ENCODE results near the gene C1RL. TPM values are rescaled to one million over a fixed set of nuclear protein-coding genes. Genes with fewer than 3 reads are reported as not detected.

Gene C1RL, protein sequence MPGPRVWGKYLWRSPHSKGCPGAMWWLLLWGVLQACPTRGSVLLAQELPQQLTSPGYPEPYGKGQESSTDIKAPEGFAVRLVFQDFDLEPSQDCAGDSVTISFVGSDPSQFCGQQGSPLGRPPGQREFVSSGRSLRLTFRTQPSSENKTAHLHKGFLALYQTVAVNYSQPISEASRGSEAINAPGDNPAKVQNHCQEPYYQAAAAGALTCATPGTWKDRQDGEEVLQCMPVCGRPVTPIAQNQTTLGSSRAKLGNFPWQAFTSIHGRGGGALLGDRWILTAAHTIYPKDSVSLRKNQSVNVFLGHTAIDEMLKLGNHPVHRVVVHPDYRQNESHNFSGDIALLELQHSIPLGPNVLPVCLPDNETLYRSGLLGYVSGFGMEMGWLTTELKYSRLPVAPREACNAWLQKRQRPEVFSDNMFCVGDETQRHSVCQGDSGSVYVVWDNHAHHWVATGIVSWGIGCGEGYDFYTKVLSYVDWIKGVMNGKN
- total RNA-seq (2022) (43.2 and 43.4 TPM in 2 replicates), Bru-seq, nascent RNA (percentile 83 among the genes with signal in this experiment), BruChase-seq, experiment 1, labeled RNA remaining after a 6-hour chase (percentile 92 among the genes with signal in this experiment), BruChase-seq, experiment 2, labeled RNA remaining after a 2-hour chase (percentile 91 among the genes with signal in this experiment)
- long read RNA-seq, partial matches to known transcripts, result 0 of 5 reads
- long read RNA-seq, other reads (novel, unspliced or antisense), result 4 of 5 reads

- Mint-ChIP-seq H3K27ac (ENCODE audit: unreplicated experiment) (peak within 1 kb of the TSS; percentile 59), H3K4me1 (ENCODE audit: low read depth, unreplicated experiment) (peaks cover 17% of the 10 kb centered on the region), H3K27me3 (ENCODE audit: unreplicated experiment) (no peaks in the 10 kb centered on the region), H3K9me3 (ENCODE audit: low read depth, unreplicated experiment) (peaks cover 8% of the 10 kb centered on the region), H3K4me3 (ENCODE audit: low read depth, unreplicated experiment) (peak within 1 kb of the TSS; percentile 94), H3K36me3 (ENCODE audit: insufficient read depth, unreplicated experiment) (peaks cover 31% of the 10 kb centered on the region)
- peak; percentile 92 for DNase-seq
- intact Hi-C loops (cut with micrococcal nuclease; ENCODE audit: unreplicated experiment), result loop anchor here (1.0 kb wide), 1 partner anchor 49 kb away; the partner anchor contains the start of gene C1S
- TF ChIP-seq CTCF (IDR thresholded peaks at IDR 0.05; ENCODE audit: unreplicated experiment), result peak; percentile 89
- CTCF ChIA-PET, result interaction anchor here (0.9 to 3.3 kb wide), 6 partner anchors 13 to 164 kb away, joined by 3 to 26 read pairs (median 5); partner anchors contain the start of genes C12orf57, C1S, CLSTN3 and RNU7-1
- BruUV-seq (replicated peaks), result TSS peak; percentile 34
Observed at GRCh38 chr12:7108796-7109571, at the start of gene C1RL. Gene C1RL, minus strand, starts transcription at chr12:7109214. Its CDS starts 34 bp downstream, at chr12:7109180.

DNA sequence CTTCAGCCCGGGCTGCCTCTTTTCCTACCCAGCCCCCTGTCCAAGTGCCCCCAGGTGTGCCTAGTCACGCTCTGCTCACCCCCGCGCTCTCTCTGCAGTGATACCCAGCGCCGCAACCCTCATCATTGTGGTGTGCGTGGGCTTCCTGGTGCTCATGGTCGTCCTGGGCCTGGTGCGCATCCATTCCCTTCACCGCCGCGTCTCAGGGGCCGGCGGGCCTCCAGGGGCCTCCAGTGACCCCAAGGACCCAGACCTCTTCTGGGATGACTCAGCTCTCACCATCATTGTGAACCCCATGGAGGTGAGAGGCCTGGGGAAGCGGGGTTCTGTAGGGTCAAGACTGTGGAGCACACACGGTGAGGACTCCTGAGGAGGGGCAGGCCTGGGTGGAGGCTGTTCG, 48.4 kb upstream of the C1RL start:
- peaks cover 7% of the 10 kb centered on the region for H3K36me3 Mint-ChIP-seq (ENCODE audit: insufficient read depth, unreplicated experiment)
- intact Hi-C loops (cut with micrococcal nuclease; ENCODE audit: unreplicated experiment), result no loop called here
- no TSS peak for BruUV-seq (replicated peaks)
- TF ChIP-seq CTCF (IDR thresholded peaks at IDR 0.05; ENCODE audit: unreplicated experiment), result no peak
- no peak overlapping the region for H3K27ac Mint-ChIP-seq (ENCODE audit: unreplicated experiment)
- no peak for DNase-seq
- H3K4me1 Mint-ChIP-seq (ENCODE audit: low read depth, unreplicated experiment), result peaks cover 2% of the 10 kb centered on the region
- CTCF ChIA-PET, result no interaction called here
- H3K27me3 Mint-ChIP-seq (ENCODE audit: unreplicated experiment), result peaks cover 22% of the 10 kb centered on the region
- H3K9me3 Mint-ChIP-seq (ENCODE audit: low read depth, unreplicated experiment), result no peaks in the 10 kb centered on the region
- H3K4me3 Mint-ChIP-seq (ENCODE audit: low read depth, unreplicated experiment), result no peak overlapping the region

- TF ChIP-seq CTCF (IDR thresholded peaks at IDR 0.05; ENCODE audit: unreplicated experiment), result no peak
- Mint-ChIP-seq H3K4me3 (ENCODE audit: low read depth, unreplicated experiment) (no peak overlapping the region), H3K4me1 (ENCODE audit: low read depth, unreplicated experiment) (no peaks in the 10 kb centered on the region), H3K36me3 (ENCODE audit: insufficient read depth, unreplicated experiment) (peaks cover 7% of the 10 kb centered on the region), H3K27ac (ENCODE audit: unreplicated experiment) (no peak overlapping the region), H3K27me3 (ENCODE audit: unreplicated experiment) (peaks cover 13% of the 10 kb centered on the region), H3K9me3 (ENCODE audit: low read depth, unreplicated experiment) (no peaks in the 10 kb centered on the region)
- CTCF ChIA-PET, result no interaction called here
- BruUV-seq (replicated peaks), result no TSS peak
- intact Hi-C loops (cut with micrococcal nuclease; ENCODE audit: unreplicated experiment), result no loop called here
- no peak for DNase-seq
Observed at GRCh38 chr12:7156259-7157197, 47.5 kb upstream of the C1RL start.
